ENCODE measurements around the gene FHL3. TPM values are rescaled to one million over a fixed set of nuclear protein-coding genes. Genes with fewer than 3 reads are reported as not detected.

FHL3 gene
- polyA plus RNA-seq, 1 of the 3 experiments (the other 2 are of a cell fraction): 6.8 TPM

DNA sequence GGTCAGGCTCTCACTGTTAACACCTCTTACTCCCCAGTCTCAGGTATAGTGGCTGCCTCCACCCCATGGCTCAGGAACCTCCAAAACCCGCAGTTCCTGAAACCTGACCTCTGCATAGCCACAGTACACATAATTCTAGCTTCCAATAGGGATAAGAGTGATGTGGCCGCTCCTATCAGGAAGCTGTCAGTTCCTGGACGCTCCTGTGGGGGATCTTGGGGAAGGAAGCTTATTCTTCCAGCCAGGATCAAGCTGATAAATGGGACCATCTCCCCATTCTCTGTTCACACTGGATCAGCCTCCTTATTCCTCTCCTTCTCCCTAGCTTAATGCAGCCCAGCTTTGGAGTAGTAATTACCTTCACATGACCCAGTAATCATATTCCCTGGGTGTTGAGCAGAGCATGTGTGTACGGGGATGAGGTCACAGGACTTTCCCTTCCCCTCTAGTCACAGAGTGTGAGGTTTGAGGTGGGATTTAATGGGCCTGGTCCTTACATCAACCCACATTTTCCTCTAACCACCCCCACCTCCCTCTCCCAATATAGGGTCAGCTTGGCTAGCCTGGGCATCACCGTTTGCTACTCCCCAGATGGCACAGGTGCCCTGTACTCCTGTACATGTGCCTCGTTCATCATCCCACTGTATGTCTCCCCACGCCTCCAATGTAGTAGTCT, 48.2 kb upstream of the FHL3 start (continued):
- TF ChIP-seq EP300 (IDR thresholded peaks at IDR 0.05; ENCODE audit: borderline replicate concordance in 1 of 2, low read depth in 1 of 2, low read length in 1 of 2) (no peak), NFIC (IDR thresholded peaks at IDR 0.05; ENCODE audit: borderline replicate concordance) (no peak), ELF1 (IDR thresholded peaks at IDR 0.05) (no peak), TEAD4 (IDR thresholded peaks at IDR 0.05; ENCODE audit: borderline replicate concordance, insufficient read depth) (no peak)
- TF ChIP-seq, protein P1, sequence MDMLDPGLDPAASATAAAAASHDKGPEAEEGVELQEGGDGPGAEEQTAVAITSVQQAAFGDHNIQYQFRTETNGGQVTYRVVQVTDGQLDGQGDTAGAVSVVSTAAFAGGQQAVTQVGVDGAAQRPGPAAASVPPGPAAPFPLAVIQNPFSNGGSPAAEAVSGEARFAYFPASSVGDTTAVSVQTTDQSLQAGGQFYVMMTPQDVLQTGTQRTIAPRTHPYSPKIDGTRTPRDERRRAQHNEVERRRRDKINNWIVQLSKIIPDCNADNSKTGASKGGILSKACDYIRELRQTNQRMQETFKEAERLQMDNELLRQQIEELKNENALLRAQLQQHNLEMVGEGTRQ (IDR thresholded peaks at IDR 0.05; ENCODE audit: borderline replicate concordance, low read depth, low read length): no peak
- TF ChIP-seq, protein P2, sequence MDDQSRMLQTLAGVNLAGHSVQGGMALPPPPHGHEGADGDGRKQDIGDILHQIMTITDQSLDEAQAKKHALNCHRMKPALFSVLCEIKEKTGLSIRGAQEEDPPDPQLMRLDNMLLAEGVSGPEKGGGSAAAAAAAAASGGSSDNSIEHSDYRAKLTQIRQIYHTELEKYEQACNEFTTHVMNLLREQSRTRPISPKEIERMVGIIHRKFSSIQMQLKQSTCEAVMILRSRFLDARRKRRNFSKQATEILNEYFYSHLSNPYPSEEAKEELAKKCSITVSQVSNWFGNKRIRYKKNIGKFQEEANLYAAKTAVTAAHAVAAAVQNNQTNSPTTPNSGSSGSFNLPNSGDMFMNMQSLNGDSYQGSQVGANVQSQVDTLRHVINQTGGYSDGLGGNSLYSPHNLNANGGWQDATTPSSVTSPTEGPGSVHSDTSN (IDR thresholded peaks at IDR 0.05): no peak

DNA sequence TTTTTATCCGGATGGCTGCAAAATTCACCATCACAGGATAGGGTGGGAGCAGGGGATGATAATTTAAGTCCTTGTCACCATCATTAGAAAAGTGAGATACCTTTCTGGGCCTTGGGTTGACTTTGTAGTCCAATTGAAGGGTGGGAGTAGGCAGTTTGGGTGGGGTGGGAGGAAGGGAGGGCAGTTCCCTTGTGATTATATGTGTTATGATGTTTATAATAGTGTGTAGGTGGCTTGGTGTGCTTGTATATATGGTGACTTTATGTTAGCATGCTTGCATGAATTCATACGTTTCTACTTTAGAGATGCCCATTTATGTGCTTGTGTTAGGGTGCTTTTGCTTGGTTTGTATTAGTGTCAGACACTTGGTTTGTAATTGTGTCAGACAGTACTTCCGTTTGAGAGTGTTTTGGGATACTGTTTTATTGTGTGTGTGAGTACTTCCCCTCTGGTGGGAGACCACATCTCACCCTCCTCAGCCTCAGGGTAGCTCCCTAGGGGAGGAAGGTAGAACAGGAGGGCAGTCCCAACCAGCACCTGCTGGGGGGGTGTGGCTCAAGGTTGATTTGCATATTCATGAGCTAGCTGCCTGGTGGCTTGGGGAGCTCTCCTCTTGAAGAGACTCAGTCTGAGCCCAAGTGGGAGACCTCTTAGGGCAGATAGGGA, 47.6 kb upstream of the FHL3 start:
- Histone ChIP-seq H4K20me1 (ENCODE audit: insufficient read depth) (peaks cover 3% of the 10 kb centered on the region; the same call in 1 of the 2 replicates), H3K4me3 (ENCODE audit: low read depth in 2 of 2, low read length in 1 of 2) (no peak overlapping the region), H3K27me3 (ENCODE audit: insufficient read depth) (peaks cover 24% of the 10 kb centered on the region), H3K79me2 (ENCODE audit: insufficient read depth) (no peaks in the 10 kb centered on the region), H3K9me2 (no peaks in the 10 kb centered on the region), H3F3A (replicated peaks; ENCODE audit: insufficient read depth) (no peaks in the 10 kb centered on the region), H2AFZ (ENCODE audit: low read depth) (no peak overlapping the region), H3K4me1 (ENCODE audit: control insufficient read depth in 1 of 2, insufficient read depth in 2 of 2, low read depth in 1 of 2, low read length in 1 of 2) (peaks cover 0 to 3% of the 10 kb centered on the region in 2 experiments; a peak in 1 of 4 replicates), H3K9me3 (no peaks in the 10 kb centered on the region), H3K27ac (ENCODE audit: low read depth in 2 of 2, low read length in 1 of 2) (no peak overlapping the region), H3K9ac (no peak overlapping the region), H3K36me3 (replicated peaks in 1 of 2; ENCODE audit: control insufficient read depth in 1 of 2, insufficient read depth in 2 of 2, low read length in 1 of 2) (no peaks in the 10 kb centered on the region), H3K4me2 (no peak overlapping the region)
- 28% methylated on average over 3 of the region's 3 CpGs for WGBS (ENCODE audit: low lambda C conversion rate)
- ChIA-PET CTCF (interaction anchor here (1.2 kb wide), 1 partner anchor 11 kb away, joined by 5 read pairs; no protein-coding TSS in a partner anchor), POLR2A (no interaction called here)
- no peak for DNase-seq
- TF ChIP-seq RAD21 (IDR thresholded peaks at IDR 0.05; ENCODE audit: low read length) (no peak), TAF1 (IDR thresholded peaks at IDR 0.05; ENCODE audit: borderline replicate concordance, low read depth, low read length) (no peak)
- TF ChIP-seq, protein P3, sequence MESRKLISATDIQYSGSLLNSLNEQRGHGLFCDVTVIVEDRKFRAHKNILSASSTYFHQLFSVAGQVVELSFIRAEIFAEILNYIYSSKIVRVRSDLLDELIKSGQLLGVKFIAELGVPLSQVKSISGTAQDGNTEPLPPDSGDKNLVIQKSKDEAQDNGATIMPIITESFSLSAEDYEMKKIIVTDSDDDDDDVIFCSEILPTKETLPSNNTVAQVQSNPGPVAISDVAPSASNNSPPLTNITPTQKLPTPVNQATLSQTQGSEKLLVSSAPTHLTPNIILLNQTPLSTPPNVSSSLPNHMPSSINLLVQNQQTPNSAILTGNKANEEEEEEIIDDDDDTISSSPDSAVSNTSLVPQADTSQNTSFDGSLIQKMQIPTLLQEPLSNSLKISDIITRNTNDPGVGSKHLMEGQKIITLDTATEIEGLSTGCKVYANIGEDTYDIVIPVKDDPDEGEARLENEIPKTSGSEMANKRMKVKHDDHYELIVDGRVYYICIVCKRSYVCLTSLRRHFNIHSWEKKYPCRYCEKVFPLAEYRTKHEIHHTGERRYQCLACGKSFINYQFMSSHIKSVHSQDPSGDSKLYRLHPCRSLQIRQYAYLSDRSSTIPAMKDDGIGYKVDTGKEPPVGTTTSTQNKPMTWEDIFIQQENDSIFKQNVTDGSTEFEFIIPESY (IDR thresholded peaks at IDR 0.05; ENCODE audit: borderline replicate concordance, low read depth): no peak
